Choroid plexus epithelial cell (primary cell): Measurements from ENCODE around the gene NEK3.
A peak's percentile ranks its signal among the peaks of the same experiment; 100 is the strongest.
"Not testable (repeated sequence)": the region's sequence is repeated elsewhere in the genome, so short reads cannot be mapped to it uniquely, and the experiment has no call there.

ENCODE experiments used
- DNase-seq: peaks from one replicate; pipeline ENCODE4 v3.0.0-alpha.2; 2010; ENCODE audit warnings: low read depth
- H3K4me3 ChIP-seq: 2 replicates; pipeline ENCODE4 v1.5.1; 2011; ENCODE audit warnings: low read depth, mild to moderate bottlenecking, control low read depth, low read length, moderate library complexity
- CTCF ChIP-seq: conservative IDR thresholded peaks from 2 replicates; pipeline ENCODE4 v1.5.1; 2011; ENCODE audit warnings: low read depth, mild to moderate bottlenecking, control low read depth, inconsistent platforms, low read length, moderate library complexity

Gene NEK3

DNA sequence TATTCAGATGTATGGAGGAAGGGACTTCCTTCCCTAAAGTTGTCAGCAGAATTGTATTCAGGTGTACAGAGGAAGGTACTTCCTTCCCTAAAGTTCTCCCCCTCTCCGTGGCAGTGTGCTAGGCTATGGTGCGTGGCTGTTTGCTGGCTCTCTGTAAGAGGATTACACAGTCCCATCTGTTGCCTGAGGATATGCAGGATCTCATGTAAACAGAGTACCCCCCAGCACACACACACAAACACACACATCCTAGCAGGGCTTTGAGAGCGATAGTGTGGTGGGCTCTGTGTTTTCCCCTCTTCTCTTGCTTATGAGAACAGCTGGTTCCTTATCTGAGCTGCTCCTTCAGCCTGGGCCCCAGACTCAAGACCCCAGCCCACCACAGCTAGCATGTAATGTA, 40.8 kb downstream of the NEK3 start:
- no peak for TF ChIP-seq CTCF
- no peak for DNase-seq
- no peak overlapping the region for H3K4me3 ChIP-seq

- H3K4me3 ChIP-seq, result no peak overlapping the region
- DNase-seq, result no peak
- no peak for TF ChIP-seq CTCF
Observed at GRCh38 chr13:52118095-52118494, 41.3 kb downstream of the NEK3 start.

DNA sequence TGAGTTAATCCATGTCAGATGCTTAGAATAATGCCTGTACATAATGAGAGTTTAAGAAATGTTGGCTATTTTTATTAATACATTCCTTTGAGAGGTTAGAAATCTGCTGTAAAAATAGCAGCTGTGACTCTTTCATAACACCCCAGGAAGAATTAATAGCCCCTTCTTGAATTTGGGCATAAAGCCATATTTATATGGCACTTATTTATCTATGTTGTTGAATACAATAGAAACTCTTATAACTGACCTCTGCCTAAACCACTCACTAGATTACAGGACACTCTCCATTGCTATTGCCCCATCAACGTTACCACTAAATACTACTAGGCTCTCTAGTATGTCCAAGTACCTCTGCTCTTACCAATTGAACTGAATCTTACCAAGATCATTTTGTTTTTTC, 46.8 kb downstream of the NEK3 start:
- H3K4me3 ChIP-seq, result no peak overlapping the region
- no peak for TF ChIP-seq CTCF
- DNase-seq, result no peak

GRCh38 chr13:52109116-52109670, 50.2 kb downstream of the NEK3 start:
- DNase-seq, result no peak
- no peak overlapping the region for H3K4me3 ChIP-seq

GRCh38 chr13:52105841-52106240, 53.6 kb downstream of the NEK3 start:
- no peak overlapping the region for H3K4me3 ChIP-seq
- TF ChIP-seq CTCF, result no peak
- DNase-seq, result no peak

More at GRCh38 chr13:52109116-52109670, 50.2 kb downstream of the NEK3 start:
- no peak for TF ChIP-seq CTCF

- no peak overlapping the region for H3K4me3 ChIP-seq
- no peak for TF ChIP-seq CTCF
- DNase-seq, result peak; percentile 52
Observed at GRCh38 chr13:52104624-52105023, 54.8 kb downstream of the NEK3 start.

DNA sequence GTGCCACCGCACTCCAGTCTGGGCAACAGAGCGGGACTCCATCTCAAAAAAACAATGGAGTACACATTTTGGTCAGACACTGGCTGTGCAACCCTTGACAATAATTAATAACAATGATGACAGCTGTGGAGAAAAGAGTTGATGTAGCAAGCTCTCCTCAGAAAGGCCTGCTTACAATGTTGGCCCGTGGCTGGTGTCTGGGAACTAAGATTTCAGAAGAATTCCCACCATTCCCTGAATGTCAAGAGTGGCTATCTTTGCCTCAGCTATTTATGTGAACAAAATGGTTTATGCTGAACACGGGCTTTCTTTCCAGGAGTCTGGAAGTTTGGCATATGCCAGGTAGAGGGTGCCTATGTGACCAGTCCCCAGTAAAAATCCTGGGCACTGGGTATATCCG, 56.0 kb downstream of the NEK3 start:
- H3K4me3 ChIP-seq, result no peak overlapping the region
- no peak for TF ChIP-seq CTCF
- no peak for DNase-seq

- not testable (repeated sequence) for DNase-seq, H3K4me3 ChIP-seq
Observed at GRCh38 chr13:52102423-52102822, 57.0 kb downstream of the NEK3 start.
